ENCODE results near the gene TNFRSF14.

The TNFRSF14 gene

DNA sequence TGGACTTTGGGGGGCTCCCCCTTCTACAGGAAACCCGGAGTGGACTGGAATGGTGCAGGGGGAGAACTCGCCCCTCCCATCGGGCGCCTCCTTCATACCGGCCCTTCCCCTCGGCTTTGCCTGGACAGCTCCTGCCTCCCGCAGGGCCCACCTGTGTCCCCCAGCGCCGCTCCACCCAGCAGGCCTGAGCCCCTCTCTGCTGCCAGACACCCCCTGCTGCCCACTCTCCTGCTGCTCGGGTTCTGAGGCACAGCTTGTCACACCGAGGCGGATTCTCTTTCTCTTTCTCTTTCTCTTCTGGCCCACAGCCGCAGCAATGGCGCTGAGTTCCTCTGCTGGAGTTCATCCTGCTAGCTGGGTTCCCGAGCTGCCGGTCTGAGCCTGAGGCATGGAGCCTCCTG, at the start of gene TNFRSF14:
Gene TNFRSF14, plus strand, starts transcription at position 95 of the 401 bp plus-strand sequence. Its CDS starts 294 bp downstream, at position 389.
- DNase-seq = peak; percentile 74

DNA sequence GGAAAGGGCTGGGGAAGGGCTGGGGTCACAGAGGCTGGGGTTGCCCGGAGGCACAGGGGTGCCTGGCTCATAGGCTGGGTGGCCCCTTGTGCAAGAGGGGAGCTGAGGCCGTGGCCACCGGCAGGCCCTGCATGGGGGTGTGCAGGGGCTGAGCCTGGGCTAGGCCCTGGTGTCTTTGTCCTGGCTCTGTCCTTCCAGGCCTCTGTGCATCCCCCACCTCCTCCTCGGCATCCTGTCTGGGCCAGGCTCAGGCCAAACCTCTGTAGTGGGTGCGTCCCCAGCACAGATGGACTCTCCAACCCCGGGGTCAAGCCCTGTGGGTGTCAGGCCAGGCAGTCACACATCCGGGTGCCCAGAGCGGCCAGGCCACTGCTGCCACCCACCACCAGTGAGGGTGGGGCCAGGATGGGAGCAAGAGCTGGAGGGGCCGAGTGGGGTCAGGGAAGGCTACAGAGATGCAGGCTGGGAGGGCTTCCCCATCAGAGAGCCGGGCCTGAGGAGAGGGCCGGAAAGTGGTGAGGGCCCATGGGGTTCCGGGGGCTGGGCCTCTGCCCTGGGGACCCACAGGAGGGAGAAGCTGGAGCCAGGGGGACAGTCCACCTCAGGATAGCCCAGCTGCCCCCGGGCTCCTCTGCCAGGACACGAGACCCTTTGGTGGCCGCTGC, 49.1 kb upstream of the TNFRSF14 start:
- no peak for DNase-seq

DNA sequence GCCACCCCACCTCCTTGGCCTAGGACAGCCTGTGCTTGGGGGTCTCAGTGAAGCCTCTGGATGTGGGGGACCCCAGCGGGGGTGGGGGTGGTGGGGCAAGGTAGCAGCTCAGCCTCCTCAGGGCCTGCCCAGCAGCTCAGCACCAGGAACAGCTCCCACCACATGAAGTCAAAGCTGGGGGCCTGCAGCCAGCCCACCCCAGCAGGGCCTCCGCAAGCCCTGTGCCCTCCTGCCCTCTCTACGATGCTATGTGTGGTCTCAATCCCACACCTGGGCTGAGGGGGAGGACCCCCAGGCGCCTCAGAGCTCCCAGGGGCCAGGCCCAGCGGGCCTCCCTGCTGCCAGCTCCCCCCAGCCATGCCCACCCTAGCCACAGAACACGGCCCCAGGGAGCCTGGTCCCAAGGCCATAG, 48.4 kb upstream of the TNFRSF14 start:
- DNase-seq = no peak

DNA sequence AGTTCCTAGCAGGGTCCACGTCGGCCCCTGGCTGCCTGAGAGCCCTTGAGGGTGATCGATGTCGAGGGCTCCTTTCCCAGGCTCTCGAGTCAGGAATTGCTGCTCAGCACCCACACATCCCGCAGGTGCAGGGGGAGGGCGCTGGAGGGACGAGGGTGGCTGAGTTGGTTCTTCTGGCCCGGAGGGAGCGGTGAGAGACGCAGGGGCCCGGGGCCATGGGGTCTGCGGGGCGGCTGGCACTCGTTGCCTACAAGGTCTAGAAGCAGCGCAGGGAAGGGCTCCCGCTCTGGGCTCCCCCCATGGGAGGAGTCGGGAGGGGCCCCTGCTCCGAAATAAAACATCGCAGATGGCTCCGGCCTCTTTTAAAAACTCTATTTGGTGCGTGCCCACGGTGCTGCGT, 48.0 kb upstream of the TNFRSF14 start:
- no peak for DNase-seq

DNA sequence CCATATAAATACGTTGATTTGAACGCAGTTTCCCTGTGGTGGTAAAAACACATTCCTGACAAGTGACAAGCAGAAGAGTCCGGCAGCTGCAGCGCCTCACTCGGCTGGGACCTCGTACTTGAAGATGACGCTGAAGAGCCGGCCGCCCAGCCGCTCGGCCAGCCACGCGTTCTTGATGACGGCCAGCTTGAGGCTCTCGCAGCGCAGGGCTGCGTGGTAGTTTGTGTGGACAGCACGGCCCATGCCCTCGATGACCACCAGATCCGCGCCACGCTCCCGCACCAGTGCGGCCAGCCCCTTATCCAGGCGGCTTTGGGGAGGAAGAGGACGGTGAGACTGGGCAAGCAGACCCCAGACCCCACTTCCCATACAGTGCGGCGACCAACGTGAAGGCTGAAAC, 47.4 kb upstream of the TNFRSF14 start:
- no peak for DNase-seq

DNA sequence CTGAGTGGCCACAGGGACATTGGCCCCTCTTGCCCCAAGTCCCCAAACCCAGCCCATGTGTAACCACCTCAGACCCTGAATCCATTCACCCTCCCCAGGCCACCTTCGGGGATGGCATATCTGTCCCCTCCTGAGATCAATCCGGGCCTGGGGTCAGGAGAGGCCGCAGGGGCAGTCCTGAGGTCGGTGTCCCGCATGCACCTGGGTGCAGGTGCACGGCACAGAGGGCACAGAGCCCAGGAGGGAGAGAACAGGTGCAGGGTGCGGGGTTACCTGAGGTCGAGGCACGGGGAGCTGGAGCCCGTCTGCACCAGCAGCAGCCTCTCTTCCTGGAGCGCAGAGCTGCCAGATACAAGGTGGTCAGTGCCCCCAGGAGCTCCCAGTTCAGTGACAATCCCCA, 46.6 kb upstream of the TNFRSF14 start:
- DNase-seq = no peak

DNA sequence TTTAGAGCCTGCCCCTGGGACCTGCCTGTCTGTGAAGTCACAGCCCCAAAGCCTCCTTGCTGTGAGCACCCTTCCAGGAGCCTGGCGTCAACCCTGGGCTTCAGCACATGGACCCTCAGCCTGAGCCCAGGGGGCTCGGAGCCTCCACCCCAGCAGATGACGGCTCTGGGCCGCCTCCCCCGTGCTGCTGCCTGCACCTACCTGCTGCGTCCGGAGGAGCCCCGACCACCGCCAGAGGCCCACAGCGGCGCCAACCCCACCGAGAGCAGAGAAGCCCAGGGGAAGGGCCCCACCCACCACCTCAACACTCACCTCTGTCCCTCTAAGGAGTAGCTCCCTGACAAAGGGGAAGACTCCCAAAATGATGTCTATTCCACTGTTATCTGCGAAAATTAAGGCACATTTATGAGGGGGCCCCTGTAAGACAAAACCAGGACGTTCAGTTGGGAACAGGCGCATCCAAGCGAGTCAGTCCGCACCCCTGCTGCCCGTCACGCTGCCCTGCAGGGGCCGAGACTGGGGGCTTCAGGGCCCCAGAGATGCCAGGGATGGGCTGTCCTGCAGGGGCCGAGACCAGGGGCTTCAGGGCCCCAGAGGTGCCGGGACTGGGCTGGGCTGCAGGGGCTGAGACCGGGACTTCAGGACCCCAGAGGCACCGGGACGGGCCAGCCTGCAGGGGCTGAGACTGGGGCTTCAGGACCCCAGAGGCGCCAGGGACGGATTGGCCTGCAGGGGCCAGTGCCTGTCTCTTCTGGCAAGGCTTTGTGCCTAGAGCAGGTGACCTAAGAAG, 45.6 kb upstream of the TNFRSF14 start:
- no peak for DNase-seq

DNA sequence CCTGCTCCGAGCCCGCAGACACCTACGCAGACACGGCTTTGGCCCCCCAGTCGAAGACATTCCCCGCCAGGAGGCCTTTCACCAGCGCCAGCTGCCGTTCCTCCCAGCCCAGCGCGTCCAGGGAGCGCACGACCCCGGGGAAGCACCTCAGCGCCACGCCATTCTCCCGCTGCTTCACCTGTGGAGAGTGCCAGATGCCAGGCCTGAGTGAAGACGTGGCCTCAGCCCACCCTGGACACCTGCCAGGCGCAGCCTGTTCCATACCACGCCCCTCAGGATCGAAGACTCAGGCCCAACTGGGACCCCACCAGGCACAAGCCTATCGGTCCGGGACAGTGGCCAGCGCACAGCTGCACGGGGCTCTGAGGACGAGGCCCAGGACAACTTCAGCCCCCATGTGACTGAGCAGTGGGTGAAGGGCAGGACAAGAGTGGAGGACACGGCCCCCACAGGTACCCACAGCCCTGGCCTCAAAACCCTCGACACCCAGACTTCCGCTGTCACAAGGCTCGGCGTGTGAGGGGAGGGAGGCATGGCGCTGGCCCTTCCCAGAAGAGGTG, 43.2 kb upstream of the TNFRSF14 start:
- DNase-seq = no peak

DNA sequence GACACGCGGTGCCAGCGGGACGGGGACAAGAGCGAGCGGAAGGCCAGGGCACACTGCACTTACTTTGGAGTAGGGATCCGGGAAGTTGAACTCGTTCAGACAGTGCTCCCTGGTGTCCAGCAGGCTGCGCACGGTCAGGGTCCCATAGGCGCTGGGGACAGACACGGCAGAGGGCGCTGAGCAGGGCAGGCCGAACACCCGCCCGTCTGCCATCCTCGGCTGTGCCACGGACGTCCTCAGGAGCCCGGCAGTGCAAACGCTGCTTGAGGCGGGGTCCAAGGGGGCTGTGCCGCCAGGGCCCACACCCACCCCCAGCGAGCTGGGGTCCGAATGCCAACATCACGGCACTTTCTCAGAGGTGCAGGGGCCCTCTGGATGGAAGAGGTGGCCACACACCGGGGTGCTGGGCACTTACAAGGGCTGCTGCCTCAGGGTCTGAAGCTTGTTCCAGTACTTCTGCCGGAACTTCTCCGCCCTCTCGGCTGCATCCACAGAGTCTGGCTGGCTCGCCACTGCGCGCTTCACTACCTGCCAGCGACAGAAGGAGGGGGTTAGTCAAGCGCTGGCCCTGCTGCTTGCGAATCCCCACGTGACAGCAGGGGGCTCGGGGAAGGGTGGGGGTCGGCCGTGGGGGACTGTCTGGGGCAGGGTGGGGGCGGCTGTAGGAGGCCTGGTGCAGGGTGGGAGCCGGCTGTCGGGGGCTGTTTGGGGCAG, 42.1 kb upstream of the TNFRSF14 start:
- DNase-seq = no peak

DNA sequence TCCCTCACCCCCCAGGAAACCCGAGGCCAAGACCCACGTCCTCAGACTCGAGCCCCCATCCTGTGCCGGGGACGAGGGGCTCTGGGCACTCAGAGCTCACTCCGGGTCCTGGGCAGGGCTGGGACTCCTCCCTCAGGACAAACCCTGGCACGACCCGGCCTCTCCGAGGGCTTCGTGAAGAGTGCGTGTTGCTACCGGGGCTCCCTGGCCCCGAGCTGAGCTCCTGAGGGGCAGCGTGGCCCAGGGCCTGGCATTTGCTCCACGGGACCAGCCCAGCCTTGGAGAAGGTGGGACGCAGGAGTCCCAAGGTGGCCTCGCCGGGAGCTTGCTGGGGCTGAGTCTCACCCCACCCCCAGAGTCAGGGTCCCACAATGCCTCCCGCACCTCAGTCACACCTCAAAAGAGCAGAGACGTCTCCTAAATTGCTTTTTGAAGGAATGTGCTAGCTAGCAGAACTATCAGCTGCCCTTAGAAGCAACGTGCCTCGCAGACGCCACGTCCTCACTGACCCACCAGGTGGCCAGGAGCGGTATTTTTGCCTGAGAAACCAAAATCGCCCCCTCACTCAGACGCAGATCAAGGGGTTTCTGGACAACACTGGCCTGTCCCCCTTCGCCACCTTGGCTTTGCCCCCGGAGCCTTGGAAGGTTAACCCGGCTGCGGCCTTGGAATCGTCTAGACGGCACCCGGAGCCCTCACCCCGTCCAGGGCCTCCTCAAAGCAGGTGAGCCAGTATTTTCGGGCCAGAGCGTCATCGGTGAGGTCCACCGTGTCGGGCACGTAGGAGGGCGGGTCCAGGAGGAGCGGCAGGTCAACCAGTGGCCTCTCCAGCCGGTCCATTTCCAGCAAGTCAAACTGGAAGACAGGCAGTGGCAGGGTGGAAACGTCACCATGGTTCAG, 41.1 kb upstream of the TNFRSF14 start:
- DNase-seq = no peak

DNA sequence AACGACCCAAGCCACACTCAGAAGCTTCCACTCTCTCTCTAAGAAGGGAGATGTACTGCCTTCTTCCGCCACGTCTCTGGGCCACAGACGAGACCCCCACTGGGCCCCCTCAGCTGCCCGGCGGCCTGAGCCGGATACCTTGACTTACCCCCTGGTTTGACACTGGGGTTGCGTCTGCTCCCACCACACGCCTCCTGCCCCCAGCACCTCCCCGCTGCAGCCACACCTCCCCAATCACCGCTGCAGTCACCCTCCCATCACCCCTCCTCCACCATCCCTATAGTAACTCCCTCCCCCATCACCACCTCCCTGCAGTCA, 40.4 kb upstream of the TNFRSF14 start:
- no peak for DNase-seq

DNA sequence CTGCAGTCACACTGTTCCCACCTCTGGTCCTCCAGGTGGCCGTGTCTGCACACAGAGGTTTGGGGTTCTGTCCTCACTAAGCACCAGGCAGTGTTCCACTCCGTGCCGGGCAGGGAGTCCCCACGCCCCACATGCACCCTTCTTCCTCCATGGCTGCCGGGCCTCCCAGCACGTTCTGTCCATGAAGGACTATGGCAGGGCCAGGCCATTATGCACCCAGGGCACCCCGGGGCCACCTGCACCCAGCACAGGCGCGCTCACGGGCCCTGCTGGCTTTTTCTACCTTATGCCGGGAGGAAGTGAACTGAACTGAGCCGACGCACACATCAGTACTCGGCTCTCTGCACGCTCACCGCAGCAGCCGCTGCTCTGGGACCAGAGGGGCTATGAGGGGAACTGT, 40.0 kb upstream of the TNFRSF14 start:
- no peak for DNase-seq

DNA sequence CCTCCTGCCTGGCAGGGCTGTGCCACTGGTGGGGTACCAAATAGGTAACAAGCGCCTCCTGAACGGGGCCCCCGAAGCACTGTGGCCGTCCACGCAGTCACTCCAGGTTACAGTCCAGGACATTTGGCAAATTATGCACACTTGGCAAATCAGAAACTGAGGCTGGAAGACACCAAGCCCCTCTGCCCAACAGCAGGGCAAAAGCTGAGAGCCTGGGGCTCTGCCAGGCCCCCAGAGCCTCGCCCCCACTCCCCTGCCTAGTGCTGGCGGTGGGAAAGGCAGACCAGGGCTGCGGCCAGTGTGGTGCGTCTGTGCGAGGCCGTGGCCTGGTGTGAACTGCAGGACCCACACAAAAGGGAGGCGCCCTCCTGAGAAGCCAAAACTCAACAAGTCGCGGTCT, 39.2 kb upstream of the TNFRSF14 start:
- no peak for DNase-seq

DNA sequence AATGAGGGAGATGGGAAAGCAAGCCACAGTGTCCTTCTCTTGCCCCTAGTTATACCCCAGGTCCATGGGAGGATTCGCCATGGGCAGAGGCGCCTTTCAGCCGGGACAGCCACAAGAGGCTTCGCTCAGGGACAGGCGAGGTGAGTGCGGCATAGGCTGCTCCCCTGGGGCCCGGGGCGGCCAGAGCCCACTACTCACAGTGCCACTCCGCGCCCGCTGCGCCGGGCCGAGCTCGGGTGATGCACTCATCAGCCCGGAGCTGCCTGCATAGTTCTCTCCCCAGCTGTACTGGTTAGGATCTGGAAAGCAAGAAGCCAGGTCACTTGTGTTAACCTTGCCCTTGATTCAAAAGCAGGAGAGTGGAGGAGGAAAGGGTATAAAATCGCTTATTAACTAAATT, 38.2 kb upstream of the TNFRSF14 start:
- DNase-seq = no peak

DNA sequence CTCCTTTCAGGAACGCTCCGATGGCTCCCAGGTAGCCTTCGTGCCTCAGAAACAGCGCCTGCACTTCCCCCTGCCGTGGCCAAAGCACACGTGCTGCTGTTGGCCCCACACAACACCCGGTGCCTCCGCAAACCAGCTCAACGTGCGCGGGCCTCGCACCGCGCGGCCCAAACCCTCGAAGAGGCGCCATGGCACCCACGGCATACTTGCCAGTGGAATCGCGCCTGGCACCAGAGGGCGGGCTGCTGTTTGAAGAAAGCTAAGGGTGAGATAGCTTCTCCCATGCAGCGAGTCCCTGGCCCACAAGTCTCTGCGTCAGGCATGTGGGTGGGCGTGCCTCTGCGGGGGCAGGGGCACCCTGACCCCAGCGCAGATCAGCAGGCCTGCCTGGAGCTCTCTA, 37.6 kb upstream of the TNFRSF14 start:
- no peak for DNase-seq

DNA sequence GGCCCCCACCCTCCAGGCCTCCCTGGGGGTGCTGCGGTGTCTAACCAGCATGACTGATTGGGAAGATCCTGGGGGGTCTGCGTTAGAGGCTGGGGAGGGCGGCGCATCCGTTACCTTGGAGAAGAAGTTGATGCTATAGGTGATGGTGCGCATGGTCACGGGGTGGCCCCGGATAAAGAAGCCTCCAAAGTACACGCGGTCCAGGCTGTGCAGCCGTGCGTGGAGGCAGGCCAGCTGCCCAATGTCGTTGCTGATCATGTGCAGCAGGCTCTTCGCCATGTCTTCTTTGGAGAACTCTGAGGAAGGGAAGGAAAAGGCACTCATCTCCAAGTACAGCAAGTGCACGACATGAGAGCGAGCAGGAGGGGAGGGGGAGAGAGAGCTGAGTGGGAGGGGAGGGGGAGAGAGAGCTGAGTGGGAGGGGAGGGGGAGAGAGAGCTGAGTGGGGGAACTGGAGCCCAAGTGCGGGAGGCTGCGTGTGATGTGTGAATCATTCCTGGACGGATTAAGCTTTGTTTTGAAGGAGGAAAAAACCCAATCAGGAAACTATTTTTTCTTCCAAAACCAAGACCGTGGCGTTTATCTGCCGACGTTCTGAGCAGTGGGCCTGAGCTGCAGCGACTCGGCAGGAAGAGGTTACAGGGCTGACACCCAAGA, 37.0 kb upstream of the TNFRSF14 start:
- DNase-seq = no peak

DNA sequence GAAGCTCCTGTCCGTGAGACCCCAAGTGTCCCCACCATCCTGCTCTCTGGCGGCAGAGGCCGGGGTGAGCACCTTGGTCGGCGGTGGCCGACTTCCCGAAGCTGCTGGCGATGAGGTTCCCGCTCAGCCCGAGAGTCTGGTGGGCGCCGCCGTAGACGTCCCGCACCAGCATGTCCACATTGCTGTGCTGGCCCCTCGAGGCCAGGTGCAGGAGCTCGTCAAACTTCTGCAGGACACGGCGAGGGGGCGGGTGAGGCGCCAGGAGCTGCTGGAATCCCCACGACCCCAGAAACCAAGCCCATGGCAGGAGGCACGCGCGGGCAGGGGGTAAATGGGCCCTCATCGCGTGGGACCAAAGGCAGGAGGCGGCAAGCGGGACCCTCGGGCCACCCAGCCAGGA, 36.4 kb upstream of the TNFRSF14 start:
- no peak for DNase-seq

DNA sequence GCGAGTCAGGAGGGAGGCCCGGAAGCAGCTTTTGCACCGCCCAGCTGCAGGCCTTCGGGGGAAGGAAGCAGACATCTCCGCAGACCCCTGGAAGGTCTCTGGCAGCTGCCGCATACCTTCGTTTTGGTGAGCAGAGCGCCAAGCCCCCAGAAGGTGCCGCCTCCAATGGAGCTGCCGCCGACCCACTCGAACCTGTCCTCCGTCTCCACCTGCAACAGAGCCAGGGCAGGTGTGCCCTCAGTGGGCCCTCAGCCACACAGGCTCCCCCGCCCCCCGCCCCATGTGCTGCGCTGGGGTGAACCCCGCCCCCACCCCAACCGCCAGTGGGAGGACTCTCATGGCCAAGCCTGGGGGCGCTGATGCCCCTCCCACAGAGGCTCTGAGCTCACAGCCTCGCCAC, 36.0 kb upstream of the TNFRSF14 start:
- no peak for DNase-seq

DNA sequence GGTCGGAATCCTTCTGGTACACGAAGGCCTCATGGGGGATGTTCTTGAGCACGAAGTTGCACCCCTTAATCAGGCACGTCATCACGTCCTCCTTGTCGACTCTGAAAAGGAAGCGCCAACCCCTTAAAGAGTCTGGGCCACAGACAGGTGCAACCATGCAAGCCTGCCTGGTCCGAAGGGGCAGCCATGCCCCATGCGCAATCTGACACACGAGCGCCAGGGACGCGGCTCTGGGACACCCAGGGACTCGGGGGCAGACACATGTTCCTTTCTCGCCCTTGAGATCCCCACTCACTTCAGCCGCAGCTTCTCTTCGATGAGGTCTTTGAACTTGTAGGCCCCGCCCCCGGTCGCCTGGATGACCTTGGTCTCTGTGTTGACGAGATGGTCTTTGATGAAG, 35.4 kb upstream of the TNFRSF14 start:
- DNase-seq = no peak

DNA sequence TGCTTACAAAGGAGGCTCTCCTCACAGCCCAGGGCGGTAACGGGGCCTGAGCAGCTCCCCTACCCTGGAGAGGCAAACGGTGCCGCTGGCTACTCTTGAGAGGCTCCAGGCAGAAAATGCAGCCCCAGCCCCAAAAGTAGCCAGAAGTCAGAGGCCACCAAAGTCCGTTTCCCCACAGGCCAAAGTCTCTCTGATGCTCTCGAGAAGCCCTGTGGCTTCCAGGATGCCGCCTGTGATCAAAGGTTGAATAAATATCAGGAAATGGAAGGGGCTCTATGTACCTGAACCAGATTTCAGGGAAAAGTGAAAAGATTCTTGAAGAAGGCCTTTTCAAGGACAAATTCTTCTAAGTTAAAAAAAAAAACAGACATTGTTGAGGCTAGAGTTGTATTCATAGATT, 33.9 kb upstream of the TNFRSF14 start:
- no peak for DNase-seq

DNA sequence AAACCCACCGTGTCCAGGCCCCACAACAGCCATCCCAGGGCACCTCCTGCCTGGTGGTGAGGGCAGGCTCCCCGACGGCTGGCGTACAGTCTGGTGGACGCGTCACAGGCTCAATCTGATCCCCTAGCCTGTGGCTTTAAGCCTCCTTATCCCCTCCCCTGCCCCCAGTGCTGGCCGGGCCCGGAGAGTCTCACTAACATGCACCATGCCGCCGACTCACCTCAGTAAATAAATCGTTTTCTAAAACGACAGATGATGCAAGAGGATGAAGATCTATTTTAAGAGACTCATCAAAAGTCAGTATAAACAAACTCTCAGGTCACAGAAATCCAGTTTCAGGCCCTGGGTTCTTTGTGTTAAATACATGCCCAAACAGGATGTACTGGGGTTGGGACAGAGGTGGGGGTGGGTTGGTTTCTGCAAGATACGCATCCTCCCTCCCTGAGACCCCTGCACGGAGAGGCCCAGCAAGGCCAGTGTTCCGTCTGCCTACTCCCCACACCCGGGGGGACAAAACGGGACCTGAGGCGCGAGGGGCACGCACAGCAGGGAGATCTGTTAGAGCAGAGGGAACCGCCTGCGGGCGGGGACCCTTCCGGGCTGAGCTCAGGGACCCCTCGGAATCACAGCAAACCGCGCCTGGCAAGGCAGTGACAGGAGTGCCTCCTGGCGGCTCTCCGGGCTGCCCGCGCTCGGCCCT, 32.8 kb upstream of the TNFRSF14 start:
- DNase-seq = peak; percentile 41

All from activated CD4-positive, alpha-beta T cell treated with anti-CD3 and anti-CD28 coated beads, Interleukin-2, amount 50 U/mL, for 16 hours (primary cell).